ENCODE data around the gene NHLRC1. TPM values are rescaled to one million over a fixed set of nuclear protein-coding genes. Genes with fewer than 3 reads are reported as not detected.

NHLRC1 gene
- 1.9 and 3.2 TPM in 2 replicates for total RNA-seq (ENCODE audit: low replicate concordance)

GRCh38 chr6:18122128-18123093 lies at the start of gene NHLRC1:
Gene NHLRC1 (minus strand): TSS chr6:18122677. CDS start chr6:18122606, 71 bp downstream.

GRCh38 chr6:18155150-18155863 lies 32.8 kb upstream of the NHLRC1 start, which contains the start of gene KDM1B:
Gene KDM1B (plus strand): TSS chr6:18155422. CDS start chr6:18159896, 4,474 bp downstream.

GRCh38 chr6:18154507-18155149 lies 32.2 kb upstream of the NHLRC1 start, which contains the start of gene TPMT:
Gene TPMT (minus strand): TSS chr6:18155077. CDS start chr6:18149127, 5,950 bp downstream.

Other genes with a start within 250 kb of the NHLRC1 start
- gene KIF13A, start 135.0 kb downstream of the NHLRC1 start, total RNA-seq (ENCODE audit: low replicate concordance) = 42.8 and 56.2 TPM in 2 replicates
- 12.3 TPM in 2 replicates for gene TPMT, start 32.4 kb upstream of the NHLRC1 start, total RNA-seq (ENCODE audit: low replicate concordance)
- 12.6 and 18.8 TPM in 2 replicates for gene KDM1B, start 32.7 kb upstream of the NHLRC1 start, total RNA-seq (ENCODE audit: low replicate concordance)
- gene DEK, start 141.9 kb upstream of the NHLRC1 start, total RNA-seq (ENCODE audit: low replicate concordance) = 56.8 and 62.8 TPM in 2 replicates